GM10248 (cell line): Measurements from ENCODE around the gene KBTBD13.

ENCODE experiments used
- CTCF ChIA-PET: fragments of 300-600 bp; sonication (Branson Sonifier 250); formaldehyde crosslinking; extraction: SDS; loops from one replicate; lab custom pipeline; 2021; ENCODE audit warnings: antibody characterized with exemption; lab: Yijun Ruan, JAX
- POLR2A ChIA-PET: fragments of 350-650 bp; sonication (Branson Sonifier 250); formaldehyde crosslinking; extraction: SDS; loops from one replicate; lab custom pipeline; 2020; ENCODE audit warnings: antibody characterized with exemption; lab: Yijun Ruan, JAX
- DNase-seq: peaks from one replicate; pipeline ENCODE4 v3.0.0; 2012; ENCODE audit errors: extremely low spot score
- TF ChIP-seq, protein P1 (sequence below): IDR thresholded peaks from 2 replicates; pipeline ENCODE4 v1.5.1; 2012; ENCODE audit warnings: mild to moderate bottlenecking, low read depth; ENCODE audit errors: extremely low read depth, missing control alignments, control extremely low read depth

Gene KBTBD13

GRCh38 chr15:65076486-65077290 lies at the start of gene KBTBD13:
Gene KBTBD13 (plus strand): TSS chr15:65076746. CDS start chr15:65076816, 70 bp downstream.
- CTCF ChIA-PET: interaction anchor here (0.8 to 4.7 kb wide), 5 partner anchors 9 to 43 kb away, joined by 3 to 44 read pairs (median 21); partner anchors contain the start of gene RASL12
- POLR2A ChIA-PET: no interaction called here
- TF ChIP-seq, protein P1, sequence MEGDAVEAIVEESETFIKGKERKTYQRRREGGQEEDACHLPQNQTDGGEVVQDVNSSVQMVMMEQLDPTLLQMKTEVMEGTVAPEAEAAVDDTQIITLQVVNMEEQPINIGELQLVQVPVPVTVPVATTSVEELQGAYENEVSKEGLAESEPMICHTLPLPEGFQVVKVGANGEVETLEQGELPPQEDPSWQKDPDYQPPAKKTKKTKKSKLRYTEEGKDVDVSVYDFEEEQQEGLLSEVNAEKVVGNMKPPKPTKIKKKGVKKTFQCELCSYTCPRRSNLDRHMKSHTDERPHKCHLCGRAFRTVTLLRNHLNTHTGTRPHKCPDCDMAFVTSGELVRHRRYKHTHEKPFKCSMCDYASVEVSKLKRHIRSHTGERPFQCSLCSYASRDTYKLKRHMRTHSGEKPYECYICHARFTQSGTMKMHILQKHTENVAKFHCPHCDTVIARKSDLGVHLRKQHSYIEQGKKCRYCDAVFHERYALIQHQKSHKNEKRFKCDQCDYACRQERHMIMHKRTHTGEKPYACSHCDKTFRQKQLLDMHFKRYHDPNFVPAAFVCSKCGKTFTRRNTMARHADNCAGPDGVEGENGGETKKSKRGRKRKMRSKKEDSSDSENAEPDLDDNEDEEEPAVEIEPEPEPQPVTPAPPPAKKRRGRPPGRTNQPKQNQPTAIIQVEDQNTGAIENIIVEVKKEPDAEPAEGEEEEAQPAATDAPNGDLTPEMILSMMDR: no peak
- DNase-seq: no peak

DNA sequence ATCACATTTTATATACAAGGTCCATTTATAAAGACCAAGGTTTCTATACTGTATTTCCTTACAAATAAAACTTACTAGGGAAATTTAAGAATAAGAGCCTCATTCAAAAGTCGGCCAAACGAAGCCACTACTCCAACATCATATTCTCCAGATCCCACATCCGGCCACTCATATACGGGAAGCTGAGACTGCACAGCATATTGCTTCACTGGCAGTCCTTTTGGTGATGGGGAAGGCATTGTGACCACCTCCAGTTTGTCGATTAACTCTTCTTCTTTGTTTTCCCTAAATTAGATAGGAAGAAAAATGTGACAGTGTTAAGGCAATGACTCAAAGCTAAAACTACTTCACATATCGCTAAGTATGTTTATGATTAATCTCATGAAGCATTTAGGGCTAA lies 49.8 kb upstream of the KBTBD13 start:
- DNase-seq: no peak

GRCh38 chr15:65027593-65027992 lies 49.0 kb upstream of the KBTBD13 start:
- no peak for DNase-seq
- CTCF ChIA-PET: no interaction called here
- POLR2A ChIA-PET: no interaction called here
- TF ChIP-seq, protein P1: no peak

More for the DNA sequence above, 49.8 kb upstream of the KBTBD13 start:
- CTCF ChIA-PET: no interaction called here
- POLR2A ChIA-PET: interaction anchor here (0.6 kb wide), 1 partner anchor 1479 kb away, joined by 6 read pairs; no protein-coding TSS in a partner anchor
- TF ChIP-seq, protein P1: no peak

GRCh38 chr15:65028338-65028737 lies 48.2 kb upstream of the KBTBD13 start:
- no peak for DNase-seq
- ChIA-PET POLR2A (no interaction called here), CTCF (no interaction called here)
- TF ChIP-seq, protein P1: no peak

DNA sequence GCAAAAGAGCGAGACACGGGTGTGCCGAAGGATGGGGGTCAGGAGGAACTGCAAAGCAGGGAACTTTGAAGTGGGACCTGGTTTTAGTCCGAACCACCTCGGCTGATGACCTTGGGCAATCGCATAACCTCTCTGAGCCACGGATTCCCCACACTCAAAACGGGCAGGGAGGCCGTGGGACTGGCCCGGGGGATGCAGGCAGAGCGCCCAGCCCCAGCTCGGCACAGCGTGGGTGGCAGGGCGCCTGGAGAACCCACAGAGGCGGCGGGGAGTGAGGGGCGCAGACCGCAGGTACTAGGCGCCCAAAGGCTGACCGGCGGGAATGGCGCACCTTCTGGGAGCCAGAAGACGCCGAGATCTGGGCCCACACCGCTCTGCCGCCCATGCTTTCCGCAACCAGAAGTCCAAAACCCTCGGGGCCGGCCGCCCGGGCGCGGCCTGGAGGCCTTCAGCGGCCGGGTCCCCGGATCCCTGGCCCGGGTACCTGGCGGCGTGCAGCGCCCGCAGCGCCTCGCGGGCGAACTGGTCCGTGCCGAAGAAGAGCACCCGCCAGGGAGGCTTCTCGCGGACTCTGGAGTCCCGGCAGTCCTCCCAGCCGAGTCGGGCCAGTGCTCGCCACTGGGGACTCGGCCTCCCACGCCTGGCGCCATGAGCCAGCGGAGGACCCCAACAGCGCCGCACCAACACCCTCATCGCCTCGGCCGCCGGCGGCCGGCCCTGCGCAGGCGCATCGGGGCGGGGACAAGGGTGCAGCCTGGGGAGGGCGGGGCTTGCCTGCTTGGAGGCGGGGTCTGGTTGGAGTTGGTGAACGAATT lies 47.4 kb upstream of the KBTBD13 start, which contains the start of gene MTFMT:
TSS of gene MTFMT (minus strand) at position 719 of the 815 bp plus-strand sequence. CDS start at position 693, 26 bp downstream.
- DNase-seq: peak; percentile 99
- ChIA-PET POLR2A (no interaction called here), CTCF (no interaction called here)
- TF ChIP-seq, protein P1: no peak

DNA sequence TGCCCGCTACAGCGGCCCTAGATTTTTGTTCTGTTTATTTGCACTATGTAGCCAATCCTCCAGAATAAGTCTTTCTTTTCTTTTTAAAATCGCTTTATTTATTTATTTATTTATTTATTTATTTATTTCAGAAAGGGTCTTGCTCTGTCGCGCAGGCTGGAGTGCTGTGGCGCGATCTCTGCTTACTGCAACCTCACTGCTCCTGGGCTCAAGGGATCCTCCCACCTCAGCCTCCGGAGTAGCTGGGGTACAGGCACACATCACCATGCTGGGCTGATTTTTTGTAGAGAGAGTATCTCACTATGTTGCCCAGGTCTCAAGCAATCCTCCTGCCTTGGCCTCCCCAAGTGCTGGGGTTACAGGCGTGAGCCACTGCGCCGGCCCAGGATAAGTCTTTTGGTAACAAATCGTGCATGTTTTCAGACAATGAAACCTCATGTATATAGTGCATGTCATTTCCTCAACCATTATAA lies 46.8 kb upstream of the KBTBD13 start:
- no peak for DNase-seq
- TF ChIP-seq, protein P1: no peak
- ChIA-PET POLR2A (no interaction called here), CTCF (no interaction called here)
